ENCODE measurements around the gene ITGB6.

- TF ChIP-seq POLR2AphosphoS5 (IDR thresholded peaks at IDR 0.05; ENCODE audit: insufficient read depth, low read depth, low read length) (no peak), EZH2 (IDR thresholded peaks at IDR 0.05; ENCODE audit: borderline replicate concordance, low read depth, low read length, severe bottlenecking) (no peak), POLR2A (IDR thresholded peaks at IDR 0.05; ENCODE audit: low read depth, low read length) (no peak), CTCF (IDR thresholded peaks at IDR 0.05; ENCODE audit: extremely low read depth in 1 of 2, insufficient read depth in 1 of 2, low read depth in 1 of 2, low read length in 2 of 2) (no peak), GATA2 (IDR thresholded peaks at IDR 0.05; ENCODE audit: insufficient read depth, insufficient read length, low read depth, low read length) (no peak), MAX (IDR thresholded peaks at IDR 0.05; ENCODE audit: insufficient read depth, insufficient read length) (no peak), MYC (IDR thresholded peaks at IDR 0.05; ENCODE audit: low read depth, low read length) (no peak), FOS (IDR thresholded peaks at IDR 0.05; ENCODE audit: borderline replicate concordance, insufficient read depth, low read length) (no peak), JUN (IDR thresholded peaks at IDR 0.05; ENCODE audit: borderline replicate concordance, insufficient read depth, insufficient read length, low read depth) (no peak)
Measured at GRCh38 chr2:160223560-160223959, 23.5 kb upstream of the ITGB6 start.
